ENCODE results near the gene HSPA8.
"Not testable (repeated sequence)": the region's sequence is repeated elsewhere in the genome, so short reads cannot be mapped to it uniquely, and the experiment has no call there.

HSPA8 gene

GRCh38 chr11:123061403-123062157 is at the start of gene HSPA8:
Gene HSPA8, minus strand, starts transcription at chr11:123062136. Its CDS starts 812 bp downstream, at chr11:123061324.
- peak; percentile 73 for DNase-seq

DNA sequence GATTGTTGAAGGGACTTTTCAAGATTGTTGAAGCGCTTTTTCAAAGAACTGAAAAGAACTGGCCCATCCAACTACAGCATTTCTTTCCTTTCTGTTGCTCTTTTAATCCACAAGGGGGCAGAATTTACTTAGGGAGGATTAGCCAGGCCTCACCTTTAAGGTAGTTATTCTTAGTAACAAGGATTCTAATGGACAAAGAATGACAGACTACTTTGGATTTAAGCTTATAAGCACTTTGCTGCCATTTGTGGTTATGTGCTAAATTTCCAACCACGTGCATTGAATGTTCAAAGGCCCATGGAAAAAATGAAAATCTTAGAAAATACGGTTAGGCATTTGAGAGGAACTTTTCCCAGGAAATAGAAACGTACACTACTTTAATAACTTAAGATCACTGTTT is 49.5 kb upstream of the HSPA8 start:
- DNase-seq = no peak

DNA sequence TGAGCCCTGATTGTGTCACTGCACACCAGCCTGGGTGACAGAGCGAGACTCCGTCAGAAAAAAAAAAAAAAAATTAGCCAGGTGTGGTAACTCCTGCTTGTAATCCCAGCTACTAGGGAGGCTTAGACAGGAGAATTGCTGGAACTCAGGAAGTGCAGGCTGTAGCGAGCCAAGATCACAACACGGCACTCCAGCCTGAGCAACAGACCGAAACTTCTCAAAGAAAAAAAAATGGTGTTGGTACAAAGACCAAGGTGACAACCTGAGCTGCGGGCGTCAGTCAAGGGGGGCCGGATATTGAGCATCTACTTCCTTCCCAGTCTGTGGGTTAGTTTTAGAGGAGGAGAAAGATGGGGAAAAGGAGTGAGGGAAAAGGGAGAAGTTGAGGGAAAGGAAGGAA is 48.5 kb upstream of the HSPA8 start:
- DNase-seq = no peak

- DNase-seq = no peak
Measured at GRCh38 chr11:123107945-123108495, 46.1 kb upstream of the HSPA8 start.

- no peak for DNase-seq
Measured at GRCh38 chr11:123104697-123105096, 42.8 kb upstream of the HSPA8 start.

DNA sequence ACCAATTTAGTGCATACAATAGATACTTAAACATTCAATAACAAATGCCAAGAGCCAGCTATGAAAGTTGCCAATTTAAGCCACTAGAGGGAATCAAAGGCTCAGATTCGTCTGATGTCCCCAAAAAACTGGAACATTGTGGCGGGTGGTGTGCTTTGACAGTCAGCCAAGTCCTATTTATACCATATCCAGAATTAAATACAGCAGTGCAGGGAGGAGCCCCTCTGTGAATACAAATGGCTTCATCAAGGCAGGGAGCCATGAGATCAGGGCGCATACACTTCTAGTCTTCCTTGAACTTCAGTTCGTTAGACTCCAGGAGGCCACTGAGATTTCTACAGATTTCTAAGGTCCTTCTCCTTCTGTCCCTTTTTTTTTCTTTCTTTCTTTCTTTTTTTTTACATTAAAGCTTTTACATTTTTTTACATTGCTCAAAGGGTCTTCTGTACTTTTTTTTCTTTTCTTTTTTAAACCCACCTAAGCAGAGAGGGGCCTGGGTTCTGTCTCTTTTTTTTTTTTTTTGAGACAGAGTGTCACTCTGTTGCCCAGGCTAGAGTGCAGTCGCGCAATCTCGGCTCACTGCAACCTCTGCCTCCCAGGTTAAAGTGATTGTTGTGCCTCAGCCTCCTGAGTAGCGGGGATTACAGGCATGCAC is 41.5 kb upstream of the HSPA8 start:
- peak; percentile 19 for DNase-seq

GRCh38 chr11:123100379-123101085 is 38.6 kb upstream of the HSPA8 start:
- DNase-seq = no peak

DNA sequence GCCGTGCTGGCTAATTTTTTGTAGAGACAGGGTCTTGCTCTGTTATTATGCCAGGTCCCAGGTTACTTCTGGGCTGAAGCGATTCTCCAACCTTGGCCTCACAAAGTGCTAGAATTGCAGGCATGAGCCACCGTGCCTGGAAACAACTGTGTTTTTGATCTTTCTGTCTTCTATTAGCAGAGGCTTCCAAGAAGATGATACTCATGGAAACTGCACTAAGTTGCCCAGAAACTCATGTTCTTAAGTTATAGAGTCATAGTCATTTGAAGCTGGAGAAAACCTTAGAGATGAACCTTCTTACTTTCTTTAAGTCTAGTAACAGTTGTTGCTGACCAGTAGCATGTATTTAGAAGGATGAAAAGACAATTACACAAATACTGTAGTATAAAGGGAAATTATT is 37.1 kb upstream of the HSPA8 start:
- DNase-seq = no peak

DNA sequence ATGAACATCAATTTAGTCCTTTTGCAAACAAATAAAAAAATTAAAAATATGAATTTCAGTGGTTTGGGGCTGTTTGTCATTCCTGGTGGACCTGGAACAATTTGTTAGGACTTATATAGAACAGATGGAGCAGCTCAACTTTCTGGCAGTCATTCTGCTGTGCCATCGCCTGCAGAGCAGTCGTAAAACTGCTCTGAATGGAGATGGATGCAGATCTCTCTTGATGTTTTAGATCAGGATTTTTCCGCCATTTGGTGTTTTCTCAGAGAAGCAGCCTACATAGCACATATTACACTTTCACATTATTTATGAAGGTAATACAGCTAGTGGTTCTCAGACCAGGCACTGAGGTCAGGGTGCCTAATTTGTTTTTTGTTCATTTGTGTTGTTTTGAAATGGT is 31.8 kb upstream of the HSPA8 start:
- DNase-seq = no peak

DNA sequence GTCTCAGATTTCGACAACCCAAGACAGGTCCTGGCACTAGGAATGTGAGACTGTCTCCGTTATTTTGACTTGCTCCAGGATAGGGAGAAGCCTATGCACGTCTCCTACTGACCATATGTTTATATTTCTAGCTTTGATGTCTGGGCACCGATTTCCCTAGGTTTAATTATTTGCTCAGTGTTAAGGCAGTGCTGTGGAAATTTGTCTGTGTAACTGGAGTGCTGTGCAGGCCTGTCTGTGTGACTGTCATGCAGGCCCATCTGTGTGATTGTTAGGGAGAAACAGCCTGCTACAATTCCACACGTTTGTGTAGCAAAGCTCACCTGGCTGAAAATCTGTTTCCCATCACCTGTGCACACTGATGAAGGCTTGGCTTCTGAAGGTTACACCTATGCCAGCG is 29.6 kb upstream of the HSPA8 start:
- DNase-seq = no peak

GRCh38 chr11:123090168-123090567 is 28.2 kb upstream of the HSPA8 start:
- DNase-seq = not testable (repeated sequence)

DNA sequence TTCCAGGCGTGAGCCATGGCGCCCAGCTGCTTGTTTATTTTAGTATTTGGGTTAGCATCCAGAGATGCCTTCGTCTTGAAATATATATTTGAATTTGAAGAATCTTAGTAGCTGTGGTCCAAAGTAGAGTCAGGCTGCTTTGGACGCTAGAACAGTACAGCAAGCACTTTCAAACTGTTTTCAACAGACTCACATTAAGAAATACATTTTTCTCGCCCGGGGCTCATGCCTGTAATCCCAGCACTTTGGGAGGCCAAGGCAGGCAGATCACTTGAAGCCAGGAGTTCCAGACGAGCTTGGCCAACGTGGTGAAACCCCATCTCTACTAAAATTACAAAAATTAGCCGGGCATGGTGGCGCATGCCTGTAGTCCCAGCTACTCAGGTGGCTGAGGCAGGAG is 27.0 kb upstream of the HSPA8 start:
- not testable (repeated sequence) for DNase-seq

DNA sequence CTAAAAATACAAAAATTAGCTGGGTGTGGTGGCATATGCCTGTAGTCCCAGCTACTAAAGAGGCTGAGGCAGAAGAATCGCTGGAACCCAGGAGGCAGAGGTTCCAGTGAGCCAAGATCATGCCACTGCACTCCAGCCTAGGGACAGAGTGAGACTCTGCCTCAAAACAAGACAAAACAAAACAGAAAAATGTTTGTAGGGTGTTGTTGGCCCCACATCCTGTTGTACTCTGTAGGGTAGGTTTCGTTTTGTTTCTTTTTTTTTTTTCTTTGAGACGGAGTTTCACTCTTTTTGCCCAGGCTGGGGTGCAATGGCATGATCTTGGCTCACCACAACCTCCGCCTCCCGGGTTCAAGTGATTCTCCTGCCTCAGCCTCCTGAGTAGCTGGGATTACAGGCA is 25.7 kb upstream of the HSPA8 start:
- peak; percentile 5 for DNase-seq

DNA sequence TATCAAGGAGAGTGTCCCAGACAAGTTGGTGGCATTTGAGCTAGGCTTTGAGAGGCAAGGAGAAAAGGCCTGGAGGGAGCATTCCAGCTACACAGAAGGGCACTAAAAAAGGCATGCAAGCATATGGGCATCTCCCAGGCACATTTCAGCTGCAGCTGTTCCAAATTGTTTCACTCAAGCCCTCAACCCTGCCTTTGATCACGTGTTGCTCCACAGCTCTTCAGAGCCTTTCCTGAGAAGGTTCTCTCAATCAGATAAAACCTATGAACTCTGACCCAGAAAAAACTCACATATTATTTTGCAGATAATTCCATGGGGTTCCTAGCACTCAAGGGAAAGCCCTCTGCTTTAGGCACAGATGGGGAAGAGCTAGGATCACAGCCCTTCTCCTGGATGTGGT is 24.4 kb upstream of the HSPA8 start:
- DNase-seq = no peak

DNA sequence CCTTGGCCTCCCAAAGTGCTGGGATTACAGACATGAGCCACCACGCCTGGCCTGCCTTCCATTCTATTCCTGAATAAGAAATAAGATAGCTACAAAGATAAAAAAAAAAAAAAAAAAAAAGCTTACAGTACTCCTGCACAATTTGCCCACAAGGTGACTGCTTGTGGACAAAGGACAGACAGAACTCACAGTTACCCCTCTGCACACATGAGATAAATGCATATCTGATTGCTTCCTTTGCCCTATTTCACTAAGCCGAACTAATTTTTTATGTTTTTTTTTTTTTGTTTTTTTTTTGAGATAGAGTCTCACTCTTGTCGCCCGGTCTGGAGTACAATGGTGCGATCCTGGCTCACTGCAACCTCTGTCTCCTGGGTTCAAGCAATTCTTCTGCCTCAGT is 23.6 kb upstream of the HSPA8 start:
- DNase-seq = no peak

GRCh38 chr11:123084454-123084853 is 22.5 kb upstream of the HSPA8 start:
- DNase-seq = no peak

- peak; percentile 75 for DNase-seq
Measured at GRCh38 chr11:123083623-123084029, 21.7 kb upstream of the HSPA8 start.

DNA sequence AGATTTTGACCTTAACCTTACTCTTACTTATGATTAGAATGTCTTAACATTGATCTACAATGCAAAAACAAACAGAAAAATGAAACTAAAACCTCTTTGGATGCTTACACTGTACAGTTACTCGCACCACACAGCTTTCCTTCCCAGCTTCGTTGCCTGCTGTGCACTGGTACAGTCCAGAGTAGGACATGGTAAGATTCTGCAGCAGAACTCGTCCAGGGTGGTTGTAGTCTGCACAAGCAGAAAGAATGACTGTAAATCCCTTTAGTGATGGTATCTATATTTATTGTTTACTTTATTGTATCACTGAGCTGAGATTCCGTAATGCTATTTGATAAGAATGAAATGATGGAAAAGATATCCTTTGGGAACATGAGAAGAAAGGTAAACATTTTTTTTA is 21.0 kb upstream of the HSPA8 start:
- DNase-seq = no peak

DNA sequence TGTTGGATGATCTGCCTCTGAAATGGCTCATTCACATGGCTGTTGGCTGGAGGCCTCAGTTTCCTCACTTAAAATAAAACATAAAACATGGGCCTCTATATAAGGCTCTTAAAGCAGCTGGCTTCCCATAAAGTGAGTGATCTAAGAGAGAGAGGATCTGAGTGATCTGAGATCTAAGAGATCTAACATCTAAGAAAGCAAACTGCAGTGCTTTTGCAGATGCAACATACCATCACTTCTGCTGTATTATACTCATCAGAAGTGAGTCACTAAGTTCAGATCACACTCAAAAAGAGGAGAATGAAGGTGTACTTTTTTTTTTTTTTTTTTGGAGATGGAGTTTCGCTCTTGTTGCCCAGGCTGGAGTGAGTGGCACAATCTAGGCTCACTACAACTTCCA is 18.1 kb upstream of the HSPA8 start:
- no peak for DNase-seq

GRCh38 chr11:123076484-123076883 is 14.5 kb upstream of the HSPA8 start:
- no peak for DNase-seq

DNA sequence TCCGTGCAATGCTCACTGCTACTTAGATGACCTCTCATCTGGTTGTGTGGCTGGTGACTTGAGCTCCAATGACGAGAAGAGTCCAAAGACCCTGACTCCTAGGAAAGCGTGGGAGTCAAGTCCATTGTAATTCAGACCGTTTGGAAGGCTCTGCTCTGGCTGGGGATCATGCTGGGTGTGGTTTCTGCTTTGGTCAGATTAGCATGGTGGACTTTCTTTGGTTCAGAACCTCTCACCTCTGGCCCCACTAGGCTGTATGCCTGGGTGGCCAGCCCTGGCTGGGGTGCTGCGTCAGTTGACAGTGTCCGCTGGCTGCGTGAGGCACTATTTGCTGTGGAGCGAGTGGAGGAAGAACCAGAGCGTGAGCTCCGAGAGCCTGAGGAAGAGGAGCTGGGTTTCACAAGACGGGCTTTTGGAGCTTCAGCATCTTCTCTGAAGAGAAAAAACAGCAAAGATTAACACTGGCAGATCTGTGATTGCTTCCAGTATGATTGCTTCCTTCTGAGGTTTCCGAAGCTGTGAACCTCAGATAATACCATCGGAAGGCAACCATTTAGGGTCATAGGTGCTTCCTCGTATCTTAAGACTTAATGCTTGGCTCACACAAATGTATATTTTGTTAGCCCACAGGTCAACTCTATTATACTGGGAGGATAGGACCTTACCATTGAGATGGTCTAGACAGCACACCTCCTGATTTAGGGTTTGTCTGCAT is 11.6 kb upstream of the HSPA8 start:
- DNase-seq = no peak

DNA sequence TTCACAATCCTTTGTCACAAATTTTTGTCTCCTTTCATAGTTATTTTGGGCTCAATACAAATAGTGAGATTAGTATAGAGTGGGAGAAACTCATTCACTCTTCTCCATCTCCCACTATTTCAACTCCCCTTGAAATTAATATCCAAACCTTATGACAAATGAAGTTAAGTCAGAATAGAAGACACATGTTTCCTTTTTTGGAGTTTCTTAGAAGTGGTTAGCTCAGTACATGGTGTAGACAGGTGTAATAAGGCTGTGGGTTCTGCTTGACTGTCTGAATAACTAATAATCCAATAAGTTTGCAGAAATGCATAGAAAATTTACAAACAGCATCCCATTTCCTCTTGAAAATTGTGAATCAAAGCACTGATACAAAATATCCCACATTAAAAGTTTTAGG is 10.8 kb upstream of the HSPA8 start:
- no peak for DNase-seq

DNA sequence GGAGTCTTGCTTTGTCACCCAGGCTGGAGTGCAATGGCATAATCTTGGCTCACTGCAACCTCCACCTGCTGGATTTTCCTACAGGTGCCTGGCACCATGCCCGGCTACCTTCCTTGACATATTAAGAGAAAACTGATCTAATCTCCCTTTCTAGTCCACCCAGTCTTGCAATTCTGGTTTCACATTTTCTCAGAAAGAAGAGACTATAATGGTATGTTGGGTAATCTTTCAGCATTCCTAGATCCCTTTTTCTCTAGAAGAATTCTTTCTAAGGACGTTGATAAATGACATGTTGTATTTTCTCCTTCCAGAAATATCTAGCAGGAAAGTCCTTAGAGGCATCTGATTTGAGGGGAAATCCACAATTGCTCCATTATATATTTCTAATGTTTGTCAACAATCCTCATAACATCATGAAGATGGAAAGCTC is 10.4 kb upstream of the HSPA8 start:
- DNase-seq = no peak
